ENCODE results near the gene MT2A.

The MT2A gene

DNA sequence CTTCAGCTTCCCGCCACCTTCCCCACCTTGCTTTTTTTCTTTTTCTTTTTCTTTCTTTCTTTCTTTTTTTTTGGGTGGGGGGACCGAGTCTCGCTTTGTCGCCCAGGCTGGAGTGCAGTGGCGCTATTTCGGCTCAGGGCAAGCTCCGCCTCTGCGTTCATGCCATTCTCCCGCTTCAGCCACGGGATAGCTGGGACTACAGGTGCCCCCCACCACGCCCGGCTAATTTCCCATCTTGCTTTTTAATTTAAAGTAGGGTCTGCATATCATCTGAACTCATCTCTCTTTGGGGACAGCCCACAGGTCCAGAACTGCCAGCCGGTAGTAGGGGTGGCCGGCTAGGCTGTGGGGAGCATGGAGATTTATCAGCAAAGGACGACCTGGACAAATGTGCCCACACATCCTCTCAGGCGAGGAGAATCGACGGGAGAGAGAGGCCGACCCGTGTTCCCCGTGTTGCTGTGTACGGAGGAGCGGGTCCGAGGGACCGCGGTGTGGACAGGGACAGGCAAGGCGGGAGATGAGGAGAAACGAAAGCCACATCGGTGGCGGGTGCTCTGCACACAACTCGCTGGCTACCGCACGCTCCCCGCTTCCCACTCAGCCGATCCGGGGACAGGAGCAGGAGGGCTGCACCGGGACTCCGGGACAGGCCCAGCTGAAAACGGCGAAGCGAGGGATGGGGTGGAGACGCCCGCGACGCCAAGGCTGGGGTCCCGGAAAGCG lies 26.5 kb downstream of the MT2A start:
- no peak for FAIRE-seq

DNA sequence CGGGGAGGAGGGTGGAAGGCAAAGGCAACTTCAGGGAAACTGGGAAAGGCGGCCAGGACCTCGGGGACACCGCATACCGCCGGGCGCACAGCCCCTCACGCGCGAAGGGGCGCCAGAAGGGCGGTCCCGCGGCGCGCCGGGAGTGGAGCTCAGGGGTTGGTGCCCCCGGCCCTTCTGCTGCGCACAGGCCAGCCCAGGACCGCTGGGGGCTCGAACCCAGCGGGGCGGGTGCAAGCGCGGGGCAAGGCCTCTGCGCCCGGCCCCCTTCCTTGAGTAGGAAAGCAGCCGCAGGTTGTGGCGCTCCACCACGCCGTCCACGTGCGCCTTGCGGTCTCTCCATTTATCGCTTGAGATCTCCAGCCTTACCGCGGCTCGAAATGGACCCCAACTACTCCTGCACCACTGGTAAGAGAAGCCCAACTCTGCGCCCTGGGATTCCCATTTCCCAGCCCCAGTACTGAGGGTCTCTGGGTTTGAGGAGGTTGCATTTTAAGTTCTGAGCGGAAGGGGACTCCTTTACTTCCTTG lies 27.1 kb downstream of the MT2A start:
- FAIRE-seq (no peak), DNase-seq (ENCODE audit: insufficient read length, low spot score) (no peak)
- no peak for TF ChIP-seq TAF1 (IDR thresholded peaks at IDR 0.05; ENCODE audit: low read depth, low read length)
- no peak for TF ChIP-seq POU2F2 (IDR thresholded peaks at IDR 0.05; ENCODE audit: low read depth, low read length)
- TF ChIP-seq POLR2A (IDR thresholded peaks at IDR 0.05; ENCODE audit: low read depth, low read length) = no peak
- no peak for TF ChIP-seq SPI1 (IDR thresholded peaks at IDR 0.05; ENCODE audit: low read depth, low read length)
- no peak for TF ChIP-seq POLR2AphosphoS5 (IDR thresholded peaks at IDR 0.05; ENCODE audit: low read depth, low read length)
- no peak for TF ChIP-seq PAX5 (IDR thresholded peaks at IDR 0.05; ENCODE audit: insufficient read depth, low read length, severe bottlenecking)

More for the DNA sequence above, 26.5 kb downstream of the MT2A start:
- TF ChIP-seq SPI1 (IDR thresholded peaks at IDR 0.05; ENCODE audit: low read depth, low read length) (no peak), POLR2A (IDR thresholded peaks at IDR 0.05; ENCODE audit: low read depth, low read length) (no peak), POLR2AphosphoS5 (IDR thresholded peaks at IDR 0.05; ENCODE audit: low read depth, low read length) (no peak), TAF1 (IDR thresholded peaks at IDR 0.05; ENCODE audit: low read depth, low read length) (no peak), PAX5 (IDR thresholded peaks at IDR 0.05; ENCODE audit: insufficient read depth, low read length, severe bottlenecking) (no peak), POU2F2 (IDR thresholded peaks at IDR 0.05; ENCODE audit: low read depth, low read length) (no peak)
- no peak for DNase-seq (ENCODE audit: insufficient read length, low spot score)

DNA sequence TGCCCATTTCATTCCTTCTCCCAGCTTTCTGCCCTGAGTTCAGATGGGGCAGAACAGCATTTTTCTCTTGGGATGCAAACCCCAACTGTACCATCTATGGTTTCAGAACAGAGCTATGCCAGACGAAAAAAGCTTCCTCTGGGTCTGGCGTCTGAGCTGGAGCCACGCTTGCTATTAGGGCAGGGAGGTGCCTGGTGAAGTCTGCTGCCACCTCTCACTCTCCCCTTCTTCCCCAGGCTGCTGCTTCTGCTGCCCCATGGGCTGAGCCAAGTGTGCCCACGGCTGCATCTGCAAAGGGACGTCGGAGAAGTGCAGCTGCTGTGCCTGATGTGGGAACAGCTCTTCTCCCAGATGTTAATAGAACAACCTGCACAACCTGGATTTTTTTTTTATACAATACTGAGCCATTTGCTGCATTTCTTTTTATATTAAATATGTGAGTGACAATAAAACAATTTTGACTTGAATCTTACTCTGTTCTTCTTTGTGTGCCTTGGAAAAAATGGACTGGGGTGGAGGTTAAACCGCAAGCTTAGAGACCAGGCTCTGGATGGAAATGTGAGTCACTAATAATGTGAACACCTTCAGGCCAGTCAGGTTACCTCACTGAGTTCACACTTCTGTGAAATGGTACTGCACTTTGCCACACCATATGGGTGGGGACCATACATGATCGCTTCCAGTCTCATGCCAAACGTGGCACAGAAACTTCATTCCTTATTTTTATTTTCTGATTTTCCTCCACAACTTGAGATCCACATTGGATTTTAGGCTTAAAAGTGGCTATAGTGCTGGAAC lies 28.4 kb downstream of the MT2A start:
- TF ChIP-seq POLR2AphosphoS5 (IDR thresholded peaks at IDR 0.05; ENCODE audit: low read depth, low read length) = no peak
- no peak for TF ChIP-seq POLR2A (IDR thresholded peaks at IDR 0.05; ENCODE audit: low read depth, low read length)
- TF ChIP-seq POU2F2 (IDR thresholded peaks at IDR 0.05; ENCODE audit: low read depth, low read length) = no peak
- TF ChIP-seq SPI1 (IDR thresholded peaks at IDR 0.05; ENCODE audit: low read depth, low read length) = no peak
- TF ChIP-seq TAF1 (IDR thresholded peaks at IDR 0.05; ENCODE audit: low read depth, low read length) = no peak
- TF ChIP-seq PAX5 (IDR thresholded peaks at IDR 0.05; ENCODE audit: insufficient read depth, low read length, severe bottlenecking) = no peak
- DNase-seq (ENCODE audit: insufficient read length, low spot score) (no peak), FAIRE-seq (no peak)

DNA sequence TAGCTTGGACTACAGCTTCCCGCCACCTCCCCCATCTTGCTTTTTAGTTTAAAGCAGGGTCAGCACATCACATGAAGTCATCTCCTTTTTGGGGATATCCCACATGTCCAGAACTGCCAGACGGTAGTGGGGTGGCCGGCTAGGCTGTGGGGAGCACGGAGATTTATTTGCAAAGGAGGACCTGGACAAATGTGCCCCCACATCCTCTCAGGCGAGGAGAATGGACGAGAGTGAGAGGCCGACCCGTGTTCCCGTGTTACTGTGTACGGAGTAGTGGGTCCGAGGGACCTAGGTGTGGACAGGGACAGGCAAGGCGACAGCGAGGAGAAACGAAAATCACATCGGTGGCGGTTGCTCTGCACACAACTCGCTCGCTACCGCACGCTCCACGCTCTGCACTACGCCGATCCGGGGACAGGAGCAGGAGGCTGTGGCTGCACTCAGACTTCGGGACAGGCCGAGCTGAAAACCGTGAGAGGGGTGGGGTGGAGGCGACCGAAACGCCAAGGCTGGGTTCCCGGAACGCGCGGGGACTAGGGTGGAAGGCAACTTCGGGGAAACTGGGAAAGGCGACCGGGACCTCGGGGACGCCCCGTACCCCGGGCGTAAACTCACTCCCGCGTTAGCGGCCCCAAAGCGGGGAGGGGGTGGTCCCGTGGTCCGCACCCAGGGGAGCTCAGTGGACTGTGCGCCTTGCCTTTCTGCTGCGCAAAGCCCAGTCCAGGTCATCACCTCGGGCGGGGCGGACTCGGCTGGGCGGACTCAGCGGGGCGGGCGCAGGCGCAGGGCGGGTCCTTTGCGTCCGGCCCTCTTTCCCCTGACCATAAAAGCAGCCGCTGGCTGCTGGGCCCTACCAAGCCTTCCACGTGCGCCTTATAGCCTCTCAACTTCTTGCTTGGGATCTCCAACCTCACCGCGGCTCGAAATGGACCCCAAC lies 29.7 kb downstream of the MT2A start, which contains the start of gene MT1A:
Gene MT1A, plus strand, starts transcription at position 853 of the 937 bp plus-strand sequence. Its CDS starts 73 bp downstream, at position 926.
- no peak for TF ChIP-seq POLR2A (IDR thresholded peaks at IDR 0.05; ENCODE audit: low read depth, low read length)
- TF ChIP-seq POLR2AphosphoS5 (IDR thresholded peaks at IDR 0.05; ENCODE audit: low read depth, low read length) = no peak
- TF ChIP-seq PAX5 (IDR thresholded peaks at IDR 0.05; ENCODE audit: insufficient read depth, low read length, severe bottlenecking) = no peak
- TF ChIP-seq POU2F2 (IDR thresholded peaks at IDR 0.05; ENCODE audit: low read depth, low read length) = no peak
- no peak for TF ChIP-seq TAF1 (IDR thresholded peaks at IDR 0.05; ENCODE audit: low read depth, low read length)
- no peak for TF ChIP-seq SPI1 (IDR thresholded peaks at IDR 0.05; ENCODE audit: low read depth, low read length)
- DNase-seq (ENCODE audit: insufficient read length, low spot score) (no peak), FAIRE-seq (no peak)

DNA sequence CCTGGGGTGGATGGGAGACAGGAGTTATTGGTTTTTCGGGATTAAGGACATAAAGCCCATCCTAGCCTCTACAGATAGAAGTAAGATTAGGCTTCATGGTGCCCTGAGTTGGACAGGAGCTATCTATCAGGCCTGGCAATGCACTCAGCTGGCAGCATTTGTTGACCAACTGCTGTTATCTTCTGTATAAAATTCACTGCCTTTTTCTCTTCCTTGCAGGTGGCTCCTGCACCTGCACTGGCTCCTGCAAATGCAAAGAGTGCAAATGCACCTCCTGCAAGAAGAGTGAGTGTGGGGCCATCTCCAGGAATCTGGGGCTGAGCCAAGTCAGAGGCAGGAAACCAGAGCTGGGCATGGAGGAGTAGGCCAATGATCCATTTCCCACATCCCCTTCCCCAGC lies 30.7 kb downstream of the MT2A start:
- TF ChIP-seq POLR2A (IDR thresholded peaks at IDR 0.05; ENCODE audit: low read depth, low read length) = no peak
- FAIRE-seq (no peak), DNase-seq (ENCODE audit: insufficient read length, low spot score) (no peak)

DNA sequence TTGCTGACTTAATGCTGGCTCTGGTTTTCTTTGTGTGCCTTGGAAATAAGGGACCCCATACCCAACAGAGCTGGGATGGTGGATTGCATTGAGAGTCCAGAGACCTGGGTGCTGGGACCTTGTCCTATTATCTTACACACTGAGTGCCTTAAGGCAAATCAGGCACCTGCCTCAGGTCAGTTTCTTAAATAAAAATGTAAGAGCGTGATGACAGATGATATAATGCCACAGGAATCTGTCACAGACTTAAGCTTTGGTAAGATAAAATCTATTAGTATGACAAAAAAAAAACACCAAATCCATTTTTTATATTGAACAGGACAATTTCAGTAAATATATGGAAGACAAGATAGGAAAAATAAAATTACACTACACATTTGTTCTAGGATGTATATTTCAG lies 31.7 kb downstream of the MT2A start:
- FAIRE-seq (no peak), DNase-seq (ENCODE audit: insufficient read length, low spot score) (no peak)
- no peak for TF ChIP-seq TAF1 (IDR thresholded peaks at IDR 0.05; ENCODE audit: low read depth, low read length)
- TF ChIP-seq PAX5 (IDR thresholded peaks at IDR 0.05; ENCODE audit: insufficient read depth, low read length, severe bottlenecking) = no peak
- no peak for TF ChIP-seq SPI1 (IDR thresholded peaks at IDR 0.05; ENCODE audit: low read depth, low read length)
- no peak for TF ChIP-seq POLR2A (IDR thresholded peaks at IDR 0.05; ENCODE audit: low read depth, low read length)
- TF ChIP-seq POLR2AphosphoS5 (IDR thresholded peaks at IDR 0.05; ENCODE audit: low read depth, low read length) = no peak
- TF ChIP-seq POU2F2 (IDR thresholded peaks at IDR 0.05; ENCODE audit: low read depth, low read length) = no peak

DNA sequence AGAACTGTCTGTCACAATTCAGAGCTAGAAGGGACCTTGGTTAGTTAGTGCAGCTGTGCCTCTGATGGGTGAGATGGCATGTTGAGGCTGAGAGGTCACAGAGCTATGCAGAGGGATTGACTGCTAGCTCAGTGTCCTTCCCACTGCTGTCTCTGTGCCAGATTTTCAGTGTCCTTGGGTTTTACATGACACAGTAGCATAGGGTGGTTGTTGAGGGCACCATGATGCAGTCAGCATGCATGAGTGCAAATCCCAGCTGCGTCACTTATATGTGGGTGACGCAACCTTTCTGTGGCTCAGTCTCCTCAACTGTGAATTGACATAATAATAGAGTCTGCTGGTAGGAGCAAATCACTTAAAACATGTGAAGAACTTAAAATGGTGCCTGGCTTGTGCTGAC lies 32.8 kb downstream of the MT2A start:
- no peak for DNase-seq (ENCODE audit: insufficient read length, low spot score)
- FAIRE-seq = no peak
- no peak for TF ChIP-seq POU2F2 (IDR thresholded peaks at IDR 0.05; ENCODE audit: low read depth, low read length)
- TF ChIP-seq TAF1 (IDR thresholded peaks at IDR 0.05; ENCODE audit: low read depth, low read length) = no peak
- no peak for TF ChIP-seq POLR2AphosphoS5 (IDR thresholded peaks at IDR 0.05; ENCODE audit: low read depth, low read length)
- no peak for TF ChIP-seq POLR2A (IDR thresholded peaks at IDR 0.05; ENCODE audit: low read depth, low read length)
- no peak for TF ChIP-seq SPI1 (IDR thresholded peaks at IDR 0.05; ENCODE audit: low read depth, low read length)
- no peak for TF ChIP-seq PAX5 (IDR thresholded peaks at IDR 0.05; ENCODE audit: insufficient read depth, low read length, severe bottlenecking)

DNA sequence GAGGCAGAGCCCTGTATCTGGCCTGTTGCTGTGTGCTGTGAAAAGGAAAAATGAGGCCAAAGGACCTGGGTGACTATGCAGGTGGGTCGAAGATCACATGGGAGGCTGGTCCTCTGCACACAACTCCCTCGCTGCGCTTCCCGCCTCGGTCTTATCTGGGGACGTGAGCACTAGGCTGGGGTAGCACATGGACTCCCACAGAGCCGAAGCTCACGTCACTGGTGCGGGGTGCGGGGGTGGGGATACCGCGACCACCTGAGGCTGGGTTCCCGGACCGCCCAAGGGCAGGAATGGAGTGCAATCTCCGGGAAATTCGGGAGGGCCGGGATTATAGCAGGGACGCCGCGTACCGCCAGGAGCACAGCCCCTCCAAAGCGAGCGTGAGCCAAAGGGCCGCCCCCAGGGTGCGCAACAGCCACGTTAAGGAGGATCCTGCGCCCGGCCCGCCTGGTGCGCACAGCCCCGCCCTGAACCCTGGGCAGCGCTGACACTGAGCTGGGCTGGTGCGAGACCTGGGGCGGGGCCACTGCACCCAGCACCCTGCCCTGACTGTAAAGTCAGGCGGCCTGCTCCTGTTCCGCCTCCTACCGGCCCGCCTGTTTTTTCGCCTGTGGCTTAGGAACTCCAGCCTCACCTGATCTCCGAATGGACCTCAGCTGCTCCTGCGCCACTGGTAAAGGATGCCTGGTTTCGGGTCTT lies 34.8 kb downstream of the MT2A start:
- no peak for FAIRE-seq
- TF ChIP-seq POLR2A (IDR thresholded peaks at IDR 0.05; ENCODE audit: low read depth, low read length) (no peak), PAX5 (IDR thresholded peaks at IDR 0.05; ENCODE audit: insufficient read depth, low read length, severe bottlenecking) (no peak), POU2F2 (IDR thresholded peaks at IDR 0.05; ENCODE audit: low read depth, low read length) (no peak), TAF1 (IDR thresholded peaks at IDR 0.05; ENCODE audit: low read depth, low read length) (no peak), SPI1 (IDR thresholded peaks at IDR 0.05; ENCODE audit: low read depth, low read length) (no peak), POLR2AphosphoS5 (IDR thresholded peaks at IDR 0.05; ENCODE audit: low read depth, low read length) (no peak)
- DNase-seq (ENCODE audit: insufficient read length, low spot score) = no peak

All from GM12891 (cell line).